GM18505 (cell line): ENCODE results near the gene MUSTN1.

Experiments used
- ATAC-seq: cut with Tn5 transposase; IDR thresholded peaks from one replicate; pipeline ENCODE4 v1.9.1; 2021; ENCODE audit not compliant: unreplicated experiment
- POLR2A ChIP-seq: IDR thresholded peaks from 4 replicates; pipeline ENCODE4 v1.6.1; 2011; ENCODE audit warnings: borderline replicate concordance; ENCODE audit not compliant: insufficient read depth, insufficient read length; ENCODE audit errors: extremely low read depth

The MUSTN1 gene

DNA sequence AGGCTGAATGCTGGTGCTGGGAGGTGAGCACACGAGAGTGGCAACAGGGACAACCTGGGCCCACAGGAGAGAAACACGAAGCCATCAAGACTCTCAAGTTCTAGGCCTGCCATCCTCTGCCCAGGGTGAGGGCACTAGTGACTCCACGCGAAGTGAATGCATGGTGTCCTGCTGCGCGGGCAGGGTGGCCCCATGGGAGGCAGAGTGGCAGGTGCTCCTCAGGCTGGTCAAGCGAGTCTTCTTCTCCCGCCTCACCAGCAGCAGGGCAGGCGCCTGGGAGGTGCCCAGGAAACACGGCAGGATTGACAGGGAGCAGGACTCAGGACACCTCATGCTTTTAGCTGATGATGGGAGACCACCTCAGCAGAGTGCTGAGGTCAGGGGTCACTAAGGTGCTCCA is 35.7 kb upstream of the MUSTN1 start:
- ATAC-seq, result no peak
- TF ChIP-seq POLR2A, result no peak

DNA sequence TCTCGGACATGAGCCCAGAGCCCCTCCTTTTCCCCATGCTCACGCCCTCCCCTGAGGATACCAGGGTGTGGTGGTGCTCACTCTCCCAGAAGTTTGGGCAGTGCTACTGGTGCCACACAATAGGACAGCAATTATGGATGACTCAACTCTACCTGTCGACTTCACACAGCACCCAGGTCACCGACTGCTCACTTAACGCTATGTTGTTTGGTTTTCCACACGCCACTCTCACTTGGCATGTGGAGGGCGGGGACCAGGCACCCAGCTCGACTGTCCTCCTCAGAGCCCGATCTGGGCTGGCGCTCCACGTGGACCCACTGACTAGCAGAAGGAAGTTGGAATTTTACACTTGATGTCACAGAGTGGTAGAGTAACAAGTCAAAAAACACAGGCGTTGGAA is 31.6 kb upstream of the MUSTN1 start:
- TF ChIP-seq POLR2A, result no peak
- ATAC-seq, result no peak

DNA sequence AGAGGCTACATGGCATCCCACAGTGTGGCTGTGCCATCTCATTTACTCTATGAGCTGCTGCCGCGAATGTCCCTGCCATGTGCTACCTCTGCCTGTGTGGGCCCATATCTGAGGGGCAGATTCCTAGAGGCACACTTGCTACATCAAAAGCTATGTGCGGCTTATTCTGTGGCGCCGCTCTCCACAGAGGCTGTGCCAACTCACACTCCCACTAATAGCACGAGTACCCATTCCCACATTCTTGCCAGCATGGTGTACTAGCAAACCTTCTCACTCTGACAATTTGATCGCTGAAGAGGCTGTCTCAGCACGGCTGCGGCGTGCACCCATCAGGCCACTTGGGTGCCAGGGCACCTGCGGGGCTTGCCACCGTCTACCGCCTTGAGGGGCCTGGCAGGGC is 31.2 kb upstream of the MUSTN1 start:
- ATAC-seq, result no peak
- TF ChIP-seq POLR2A, result no peak

DNA sequence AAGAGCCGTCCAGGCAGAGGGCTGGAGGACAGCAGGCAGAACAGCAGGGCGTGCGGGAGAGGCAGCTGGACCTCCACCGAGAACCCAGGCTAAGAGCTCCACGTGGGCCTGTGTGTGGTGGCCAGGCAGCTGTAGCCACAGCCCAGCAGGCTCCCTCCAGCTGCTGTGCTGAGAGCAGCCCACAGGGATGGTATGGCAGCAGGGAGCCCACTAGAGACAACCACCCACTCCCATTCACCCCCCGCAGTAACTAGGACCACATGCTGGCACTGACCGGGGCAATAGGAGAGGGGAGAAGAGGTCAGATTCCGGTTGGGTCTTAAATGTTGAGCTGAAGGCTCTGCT is 25.6 kb upstream of the MUSTN1 start:
- no peak for ATAC-seq
- no peak for TF ChIP-seq POLR2A

DNA sequence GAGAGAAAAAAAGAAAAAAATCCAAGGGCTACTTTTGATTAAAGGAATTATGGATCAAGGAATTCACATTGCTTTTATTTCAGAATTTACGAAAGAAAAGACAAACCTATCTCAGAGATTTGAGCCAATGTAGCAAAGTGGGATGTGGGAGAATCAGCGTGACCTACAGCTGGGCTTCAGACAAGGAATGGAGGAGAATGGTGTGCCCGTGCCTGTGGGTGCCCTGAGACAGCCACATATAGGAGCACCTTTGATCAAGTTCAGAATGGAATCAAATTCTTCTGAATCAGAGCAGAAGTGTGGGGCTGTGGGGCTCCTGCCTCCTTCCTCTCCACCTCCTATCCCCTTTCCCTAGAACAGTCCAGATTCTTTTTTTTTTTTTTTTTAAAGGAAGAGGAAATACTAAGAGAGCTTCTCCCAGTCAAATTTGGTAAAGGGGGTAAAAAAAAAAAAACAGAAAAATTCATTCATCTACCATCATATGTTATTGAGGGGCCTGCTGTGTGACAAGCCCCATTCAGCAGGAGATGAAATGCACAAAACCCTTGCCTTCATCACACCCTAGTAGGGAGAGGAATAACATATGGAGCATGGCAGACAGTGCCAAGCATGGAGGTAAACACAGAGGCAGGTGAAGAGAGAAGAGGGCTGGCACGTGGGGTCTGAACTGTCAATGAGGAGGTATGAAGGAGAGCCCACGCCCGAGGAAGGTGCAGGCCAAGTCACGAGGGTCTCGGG is 25.0 kb upstream of the MUSTN1 start:
- no peak for TF ChIP-seq POLR2A
- ATAC-seq, result no peak

DNA sequence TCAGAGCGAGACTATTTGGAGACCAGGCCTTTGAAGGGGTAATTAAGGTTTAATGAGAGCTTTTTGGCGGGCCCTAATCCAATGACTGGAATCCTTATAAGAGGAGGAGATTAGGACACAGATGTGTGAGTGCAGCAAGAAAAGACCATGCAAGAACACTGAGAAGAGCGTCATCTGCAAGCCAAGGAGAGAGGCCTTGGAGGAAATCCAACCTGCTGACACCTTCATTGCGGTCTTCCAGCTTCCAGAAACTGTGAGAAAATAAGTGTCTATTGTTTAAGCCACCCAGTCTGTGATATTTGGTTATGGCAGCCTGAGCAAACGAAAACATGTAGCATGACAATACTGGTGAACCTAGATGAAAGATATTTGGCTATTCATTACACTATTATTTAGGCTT is 23.0 kb upstream of the MUSTN1 start:
- TF ChIP-seq POLR2A, result no peak
- no peak for ATAC-seq

DNA sequence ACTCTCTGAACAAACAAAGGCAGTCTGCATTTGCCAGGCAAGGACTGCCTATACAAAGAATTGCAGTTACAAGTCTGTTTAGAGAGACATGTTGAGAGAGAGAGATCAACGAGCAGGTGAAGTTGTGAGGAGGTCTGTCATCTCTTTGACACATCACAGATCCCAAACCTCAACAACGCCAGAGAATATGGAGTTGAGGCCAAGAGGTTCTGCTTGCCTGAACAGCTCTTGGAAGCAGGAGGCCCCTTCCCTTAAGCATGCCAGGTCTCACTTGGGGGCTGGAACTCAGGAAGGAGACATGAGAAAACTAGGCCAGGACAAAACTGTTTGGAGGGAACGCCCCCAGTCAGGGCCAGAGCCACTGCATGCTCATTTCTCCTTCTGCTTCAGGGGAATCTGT is 22.3 kb upstream of the MUSTN1 start:
- no peak for ATAC-seq
- TF ChIP-seq POLR2A, result no peak

DNA sequence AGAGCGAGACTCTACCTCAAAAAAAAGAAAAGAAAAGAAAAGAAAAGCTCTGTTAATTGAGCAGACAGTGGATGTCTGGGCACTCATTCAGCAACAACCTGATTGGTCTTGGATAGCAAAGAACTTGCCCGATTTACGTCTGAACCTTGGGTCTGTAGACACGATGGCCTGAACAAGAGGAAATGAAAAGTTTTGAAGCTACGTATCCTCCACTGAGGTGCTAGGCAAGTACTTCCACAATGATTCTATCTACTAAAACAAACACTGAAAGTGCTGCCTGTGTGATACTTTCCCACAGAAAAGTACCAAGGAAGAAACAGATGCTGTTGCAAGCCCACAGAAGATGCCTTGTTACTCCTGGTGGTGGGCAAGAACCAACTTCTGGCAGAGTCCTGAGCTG is 21.8 kb upstream of the MUSTN1 start:
- no peak for TF ChIP-seq POLR2A
- ATAC-seq, result no peak

DNA sequence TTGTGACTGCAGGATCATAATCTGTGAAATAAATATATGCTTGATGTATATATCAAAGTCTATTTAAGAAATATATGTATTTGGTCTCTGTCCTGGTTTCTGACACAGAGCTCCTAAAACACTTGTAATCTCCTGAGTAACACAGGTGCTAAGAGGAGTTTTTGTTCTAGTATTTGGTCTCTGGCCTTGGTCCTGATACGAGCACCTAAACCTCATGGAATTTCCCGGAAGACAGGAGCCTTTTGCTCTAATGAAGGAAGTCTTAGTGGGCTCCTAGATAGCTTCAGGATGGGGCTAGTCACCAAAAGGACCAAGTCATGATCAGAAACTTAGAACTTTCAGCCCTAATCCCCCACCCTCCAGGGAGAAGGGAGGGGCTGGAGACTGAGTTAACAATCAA is 19.2 kb upstream of the MUSTN1 start:
- ATAC-seq, result no peak
- no peak for TF ChIP-seq POLR2A

DNA sequence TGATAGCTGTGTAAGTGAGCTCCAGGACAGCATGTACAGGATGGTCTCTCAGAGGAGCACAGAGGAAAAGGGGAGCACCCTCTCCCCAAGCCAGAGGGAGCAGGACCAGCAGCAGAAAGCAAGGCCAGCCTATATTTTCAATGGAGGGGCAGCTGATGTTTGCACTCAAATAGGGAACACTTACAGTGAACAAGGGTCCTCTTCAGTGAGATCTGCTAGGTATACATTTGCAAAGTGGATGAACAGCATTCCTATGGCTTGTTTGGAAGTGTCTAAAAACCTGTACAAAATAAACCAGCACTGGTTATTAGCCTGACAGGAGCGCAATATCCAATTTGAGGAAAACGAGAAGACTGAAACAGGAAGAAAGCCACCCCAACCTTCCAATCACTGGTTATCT is 17.6 kb upstream of the MUSTN1 start:
- no peak for ATAC-seq
- no peak for TF ChIP-seq POLR2A

DNA sequence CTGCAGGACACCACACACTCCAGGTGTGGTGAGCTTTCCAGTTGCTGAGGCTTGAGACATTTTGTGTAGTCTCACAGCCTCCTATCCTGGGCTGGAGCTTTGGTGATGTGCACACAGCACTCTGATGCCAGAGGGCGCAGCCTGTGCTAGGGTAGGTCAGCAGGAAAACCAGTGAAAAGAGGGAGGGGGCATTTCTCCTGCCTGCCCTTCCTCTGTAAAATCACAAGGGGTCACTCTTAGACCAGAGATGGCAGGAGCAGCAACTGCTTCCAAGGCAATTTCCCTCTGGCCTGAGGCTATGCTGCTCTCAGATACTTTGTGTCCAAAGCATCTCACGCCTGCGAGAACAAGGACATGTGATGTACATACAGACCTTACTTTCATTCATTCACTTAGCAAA is 16.5 kb upstream of the MUSTN1 start:
- ATAC-seq, result no peak

DNA sequence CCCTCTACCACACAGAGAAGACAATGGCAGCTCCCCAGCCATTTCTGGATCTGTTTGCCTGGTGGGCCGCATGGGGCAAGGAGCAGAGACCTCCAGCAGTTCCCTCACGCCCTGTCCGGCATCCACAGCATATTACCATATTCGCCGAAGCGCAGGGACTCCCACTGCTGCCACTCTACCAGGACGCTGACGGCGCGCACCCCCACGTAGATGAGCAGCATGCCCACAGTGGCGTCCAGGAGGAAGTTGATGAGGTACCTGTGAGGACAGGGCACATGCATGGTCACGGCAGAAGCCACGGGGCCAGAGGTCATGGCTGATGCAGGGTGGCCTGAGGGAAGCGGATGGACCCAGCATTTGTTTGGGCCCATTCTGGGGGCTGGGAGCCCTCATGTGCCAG is 14.8 kb upstream of the MUSTN1 start:
- TF ChIP-seq POLR2A, result no peak
- no peak for ATAC-seq

More for the DNA sequence above, 16.5 kb upstream of the MUSTN1 start:
- no peak for TF ChIP-seq POLR2A

DNA sequence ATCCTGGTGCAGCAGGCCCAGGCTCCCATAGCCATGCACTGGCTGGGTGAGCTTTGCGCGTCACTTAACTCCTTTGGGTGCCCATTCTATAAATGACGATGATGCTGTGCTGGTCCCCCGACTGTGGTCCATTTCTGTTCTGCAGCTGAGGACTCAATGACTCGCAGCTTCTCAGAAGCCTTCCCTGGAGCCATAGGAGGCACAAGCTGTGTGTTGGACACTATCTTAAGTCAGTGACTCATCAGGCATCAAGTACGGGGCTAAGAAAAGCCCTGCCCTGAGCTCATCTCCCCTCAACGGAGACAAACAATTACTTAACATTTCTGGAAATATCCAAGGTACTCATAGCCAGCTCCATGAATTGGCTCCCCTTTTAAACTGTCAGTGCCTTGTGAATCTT is 13.8 kb upstream of the MUSTN1 start:
- no peak for ATAC-seq
- no peak for TF ChIP-seq POLR2A

DNA sequence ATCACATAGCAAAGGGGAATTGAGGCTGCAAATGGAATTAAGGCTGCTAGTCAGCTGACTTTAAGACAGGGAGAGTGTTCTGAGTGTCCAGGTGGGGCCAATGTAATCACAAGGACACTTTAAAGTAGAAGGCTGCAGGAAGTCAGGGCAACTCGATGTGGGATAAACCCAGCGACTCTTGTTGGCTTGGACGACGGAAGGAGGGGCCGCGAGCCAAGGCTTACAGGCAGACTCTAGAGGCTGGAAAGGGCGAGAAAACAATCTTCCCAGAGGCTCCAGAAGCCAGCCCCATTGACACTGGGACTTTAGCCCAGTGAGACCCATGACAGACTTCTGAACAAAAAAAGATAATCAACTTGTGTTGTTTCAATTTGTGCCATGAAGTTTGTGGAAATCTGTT is 12.9 kb upstream of the MUSTN1 start:
- ATAC-seq, result no peak
- TF ChIP-seq POLR2A, result no peak

DNA sequence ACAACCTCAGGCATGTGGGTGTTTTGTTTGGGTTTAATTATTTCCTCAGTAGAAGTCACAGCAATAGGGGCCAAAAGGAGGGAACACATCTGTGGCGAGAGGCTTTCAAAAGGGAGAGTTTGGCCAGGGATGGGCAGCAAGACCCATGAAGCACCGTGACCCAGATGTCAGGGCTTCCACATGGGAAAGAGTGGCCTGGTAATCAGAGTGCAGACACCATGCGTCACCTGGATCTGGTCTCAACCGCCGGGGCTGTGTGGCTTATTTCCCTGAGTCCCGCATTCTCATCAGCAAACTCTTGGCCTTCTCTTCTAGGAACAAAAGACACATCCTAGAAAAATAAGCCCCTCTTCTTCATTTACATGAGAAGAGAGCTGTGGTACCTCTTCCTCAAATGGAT is 12.4 kb upstream of the MUSTN1 start:
- ATAC-seq, result no peak
- no peak for TF ChIP-seq POLR2A
